Liver (tissue), 9 donors: ENCODE measurements around the gene NAPB. TPM values are rescaled to one million over a fixed set of nuclear protein-coding genes. Genes with fewer than 3 reads are reported as not detected.
A peak's percentile ranks its signal among the peaks of the same experiment; 100 is the strongest.

Experiments used
- DNase-seq: peaks from one replicate; pipeline ENCODE4 v3.0.0-alpha.2; 2017; ENCODE audit warnings: low spot score
- H3K27ac ChIP-seq, 2 donors: one replicate each; pipeline ENCODE4 v1.7.0; 2013; ENCODE audit warnings: inconsistent platforms in 2 of 2, low read length in 2 of 2, control low read depth in 1 of 2, low read depth in 1 of 2, mild to moderate bottlenecking in 1 of 2
- H3K27me3 ChIP-seq, 4 donors: one replicate each; pipeline versions ENCODE4 v1.6.1 to v1.7.0; 2013; ENCODE audit warnings: low read length in 3 of 4, inconsistent platforms in 1 of 4, mild to moderate bottlenecking in 1 of 4, moderate library complexity in 1 of 4; ENCODE audit not compliant: control insufficient read depth in 4 of 4, insufficient read depth in 4 of 4
- H3K36me3 ChIP-seq, 4 donors: one replicate each; pipeline versions ENCODE4 v1.6.1 to v1.7.0; 2013; ENCODE audit warnings: low read length in 3 of 4, mild to moderate bottlenecking in 3 of 4, low read depth in 1 of 4, moderate library complexity in 1 of 4; ENCODE audit not compliant: control insufficient read depth in 4 of 4, insufficient read depth in 3 of 4
- H3K4me1 ChIP-seq, 4 donors: one replicate each; pipeline versions ENCODE4 v1.6.1 to v1.7.0; 2013; ENCODE audit warnings: low read length in 3 of 4, mild to moderate bottlenecking in 3 of 4, moderate library complexity in 1 of 4; ENCODE audit not compliant: control insufficient read depth in 4 of 4, insufficient read depth in 4 of 4
- H3K4me3 ChIP-seq, 3 donors: one replicate each; pipeline versions ENCODE4 v1.6.1 to v1.7.0; 2013; ENCODE audit warnings: low read length in 3 of 3, control low read depth in 1 of 3, low read depth in 1 of 3, mild to moderate bottlenecking in 1 of 3
- H3K9ac ChIP-seq, 2 donors: one replicate each; pipeline ENCODE4 v1.7.0; 2013; ENCODE audit warnings: low read length in 2 of 2, mild to moderate bottlenecking in 2 of 2, moderate library complexity in 2 of 2, control low read depth in 1 of 2, low read depth in 1 of 2
- H3K9me3 ChIP-seq, 4 donors: one replicate each; pipeline versions ENCODE4 v1.6.1 to v1.7.0; 2013; ENCODE audit warnings: low read length in 3 of 4; ENCODE audit not compliant: control insufficient read depth in 4 of 4
- CTCF ChIP-seq: fragments of 150-350 bp; IDR thresholded peaks from 2 replicates; pipeline ENCODE4 v1.5.1; 2017; ENCODE audit warnings: improper control_type of control experiment, low read depth, low read length; ENCODE audit not compliant: missing input control
- FOXA2 ChIP-seq: IDR thresholded peaks from 2 replicates; pipeline ENCODE4 v1.6.1; 2016; ENCODE audit warnings: antibody characterized with exemption
- HNF4A ChIP-seq, 2 donors: conservative IDR thresholded peaks; 2 replicates each; pipeline ENCODE4 v1.6.1; 2016; ENCODE audit warnings: antibody characterized with exemption in 2 of 2, mild to moderate bottlenecking in 2 of 2
- HNF4G ChIP-seq: IDR thresholded peaks from 2 replicates; pipeline ENCODE4 v1.6.1; 2016; ENCODE audit warnings: antibody characterized with exemption
- JUND ChIP-seq, 2 donors: IDR thresholded peaks; 2 replicates each; pipeline ENCODE4 v1.6.1; 2016; ENCODE audit warnings: antibody characterized with exemption in 2 of 2
- NR2F2 ChIP-seq: IDR thresholded peaks from 2 replicates; pipeline ENCODE4 v1.6.1; 2016; ENCODE audit warnings: antibody characterized with exemption
- RXRA ChIP-seq, 2 donors: IDR thresholded peaks; 2 replicates each; pipeline ENCODE4 v1.6.1; 2017 to 2018; ENCODE audit warnings: antibody characterized with exemption in 2 of 2, mild to moderate bottlenecking in 1 of 2
- SP1 ChIP-seq: IDR thresholded peaks from 2 replicates; pipeline ENCODE4 v1.6.1; 2018; ENCODE audit warnings: antibody characterized with exemption, mild to moderate bottlenecking
- YY1 ChIP-seq: IDR thresholded peaks from 2 replicates; pipeline ENCODE4 v1.6.1; 2016; ENCODE audit warnings: antibody characterized with exemption, mild to moderate bottlenecking
- ZBTB33 ChIP-seq: IDR thresholded peaks from 2 replicates; pipeline ENCODE4 v1.6.1; 2016; ENCODE audit warnings: antibody characterized with exemption
- WGBS: extraction: QIAGEN DNeasy Blood & Tissue Kit; methylation state at CpG from one replicate; pipeline ENCODE4 v1.1.7; 2013; 5-methylcytosine and 5-hydroxymethylcytosine counted together
- polyA plus RNA-seq, 2 donors: library from polyadenylated mRNA; stranded (reverse) in 1 of 2; unstranded in 1 of 2; fragments of 200-250 nt in 1 of 2; fragments of >200 nt in 1 of 2; fragmentation: Nextera tagmentation in 1 of 2; extraction: Ambion mirVana in 1 of 2; gene quantifications; one replicate each; pipeline versions ENCODE4 v1.2.1 to v1.2.3, GENCODE V29; 2013 to 2015
- total RNA-seq, 2 donors: library from RNA; depleted of rRNA; stranded (reverse); fragments of >200 nt; gene quantifications; one replicate each; pipeline ENCODE4 v1.2.3, GENCODE V29; 2014
- donor health status: healthy.
- donor health status: healthy.
- donor health status: healthy.
- donor health status: healthy.
- donor health status: healthy.

NAPB gene
- total and polyA plus RNA-seq, 4 donors: 2.4 to 10.6 (median 4.5) TPM

- no peak overlapping the region for H3K27ac ChIP-seq
- H3K4me1 ChIP-seq: peaks cover 0 to 2% (median 0%) of the 10 kb centered on the region in 4 donors
- WGBS: 91% methylated on average over 3 of the region's 3 CpGs
- no peak overlapping the region for H3K9ac ChIP-seq
- no peak overlapping the region for H3K4me3 ChIP-seq
- H3K9me3 ChIP-seq: no peaks in the 10 kb centered on the region
- TF ChIP-seq HNF4A (conservative IDR thresholded peaks at IDR 0.05) (no peak), YY1 (no peak), RXRA (IDR thresholded peaks at IDR 0.05) (no peak), JUND (IDR thresholded peaks at IDR 0.05) (no peak)
- H3K36me3 ChIP-seq: peaks cover 0 to 12% (median 8%) of the 10 kb centered on the region in 4 donors
- no peak for DNase-seq
- no peaks in the 10 kb centered on the region for H3K27me3 ChIP-seq
Measured at GRCh38 chr20:23387118-23387443, 34.2 kb downstream of the NAPB start.

- H3K9ac ChIP-seq: no peak overlapping the region
- no peaks in the 10 kb centered on the region for H3K9me3 ChIP-seq
- peaks cover 0 to 2% (median 0%) of the 10 kb centered on the region in 4 donors for H3K4me1 ChIP-seq
- no peak overlapping the region for H3K4me3 ChIP-seq
- WGBS: 54% methylated on average over 6 of the region's 6 CpGs
- H3K27ac ChIP-seq: no peak overlapping the region
- peaks cover 0 to 10% (median 7%) of the 10 kb centered on the region in 4 donors for H3K36me3 ChIP-seq
- TF ChIP-seq NR2F2: peak; percentile 12
- peak; percentile 14 to 49 for TF ChIP-seq HNF4A (conservative IDR thresholded peaks at IDR 0.05)
- no peak for TF ChIP-seq SP1
- TF ChIP-seq CTCF: no peak
- no peak for TF ChIP-seq HNF4G
- no peak for TF ChIP-seq FOXA2
- DNase-seq: no peak
- no peaks in the 10 kb centered on the region for H3K27me3 ChIP-seq
Measured at GRCh38 chr20:23386304-23387117, 34.8 kb downstream of the NAPB start.

GRCh38 chr20:23381876-23382275 lies 39.4 kb downstream of the NAPB start:
- Histone ChIP-seq H3K36me3 (peaks cover 0 to 17% (median 9%) of the 10 kb centered on the region in 4 donors), H3K4me3 (no peak overlapping the region), H3K4me1 (peaks cover 0 to 4% (median 0%) of the 10 kb centered on the region in 4 donors), H3K9ac (no peak overlapping the region), H3K27ac (no peak overlapping the region), H3K9me3 (no peaks in the 10 kb centered on the region), H3K27me3 (no peaks in the 10 kb centered on the region)
- no peak for DNase-seq
- TF ChIP-seq ZBTB33: no peak
- no peak for TF ChIP-seq RXRA (IDR thresholded peaks at IDR 0.05)
